GM18505 (cell line): Measurements from ENCODE around the gene ZNF584.
"Not testable (repeated sequence)": the region's sequence is repeated elsewhere in the genome, so short reads cannot be mapped to it uniquely, and the experiment has no call there.

Experiments used
- ATAC-seq: cut with Tn5 transposase; IDR thresholded peaks from one replicate; pipeline ENCODE4 v1.9.1; 2021; ENCODE audit not compliant: unreplicated experiment
- POLR2A ChIP-seq: IDR thresholded peaks from 4 replicates; pipeline ENCODE4 v1.6.1; 2011; ENCODE audit warnings: borderline replicate concordance; ENCODE audit not compliant: insufficient read depth, insufficient read length; ENCODE audit errors: extremely low read depth

ZNF584 gene

DNA sequence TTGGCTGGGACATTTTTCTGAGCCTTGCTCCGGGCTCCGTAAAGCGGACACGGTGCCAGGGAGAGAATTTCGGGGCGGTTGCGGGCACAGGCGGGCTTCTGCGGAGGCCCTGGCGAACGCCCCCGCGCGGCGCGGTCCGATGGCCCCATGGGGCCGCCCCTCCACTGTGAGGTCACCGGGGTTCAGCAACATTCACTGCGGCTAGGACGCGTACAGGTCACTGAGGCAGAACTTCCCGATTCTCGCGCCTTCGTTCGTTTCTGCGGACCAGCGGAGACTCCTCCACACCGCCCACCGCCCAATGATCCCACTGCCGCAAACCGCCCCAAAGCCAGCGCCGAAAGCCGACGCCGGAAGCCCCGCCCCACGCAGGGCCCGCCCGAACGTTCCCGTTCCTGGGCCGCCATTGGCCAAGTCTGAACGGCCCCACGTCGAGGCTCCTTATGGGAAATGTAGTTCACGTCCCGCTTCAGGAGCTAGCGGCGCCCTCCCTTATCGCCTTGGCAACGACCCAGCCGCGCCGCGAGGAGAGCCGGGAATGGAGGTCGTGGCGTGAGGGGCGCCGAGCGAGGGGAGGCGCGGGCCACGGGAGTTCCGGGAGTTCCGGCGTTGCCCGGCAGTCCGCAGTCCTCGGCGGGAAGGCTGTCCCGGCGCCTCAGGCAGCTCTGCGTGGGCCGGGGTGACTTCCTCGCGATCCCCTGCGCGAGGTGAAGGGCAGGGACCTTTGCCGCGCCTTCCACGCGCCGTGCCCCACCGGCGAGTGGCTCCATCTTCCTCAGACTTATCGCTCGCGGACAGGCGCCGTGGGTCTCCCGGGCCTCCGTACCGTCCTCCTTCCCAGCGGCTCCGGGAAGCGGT, at the start of gene ZNF584:
ZNF584 (plus strand) TSS at position 498 of the 858 bp plus-strand sequence. CDS start 499 bp downstream, outside the sequence.
- peak; percentile 87 for ATAC-seq
- TF ChIP-seq POLR2A, result peak; percentile 89

DNA sequence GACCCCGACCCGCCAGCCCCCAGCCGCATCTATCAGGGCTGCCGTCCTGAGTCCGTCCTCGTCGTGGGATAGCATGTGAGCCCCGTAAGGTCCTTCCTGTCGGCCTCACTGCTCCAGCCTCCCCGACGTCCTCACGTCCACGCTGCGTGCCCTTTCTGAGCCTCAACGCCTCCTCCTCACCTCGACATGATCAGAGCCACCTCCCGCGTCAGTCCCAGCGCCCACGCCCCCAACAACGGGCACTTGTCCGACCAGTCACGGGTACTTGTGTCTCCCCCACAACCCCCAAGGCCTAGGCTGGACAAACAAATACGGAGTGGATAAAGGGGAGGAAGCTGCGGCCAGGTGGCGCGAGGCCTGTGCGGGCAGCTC, 46.6 kb upstream of the ZNF584 start:
- no peak for TF ChIP-seq POLR2A
- ATAC-seq, result peak; percentile 3

DNA sequence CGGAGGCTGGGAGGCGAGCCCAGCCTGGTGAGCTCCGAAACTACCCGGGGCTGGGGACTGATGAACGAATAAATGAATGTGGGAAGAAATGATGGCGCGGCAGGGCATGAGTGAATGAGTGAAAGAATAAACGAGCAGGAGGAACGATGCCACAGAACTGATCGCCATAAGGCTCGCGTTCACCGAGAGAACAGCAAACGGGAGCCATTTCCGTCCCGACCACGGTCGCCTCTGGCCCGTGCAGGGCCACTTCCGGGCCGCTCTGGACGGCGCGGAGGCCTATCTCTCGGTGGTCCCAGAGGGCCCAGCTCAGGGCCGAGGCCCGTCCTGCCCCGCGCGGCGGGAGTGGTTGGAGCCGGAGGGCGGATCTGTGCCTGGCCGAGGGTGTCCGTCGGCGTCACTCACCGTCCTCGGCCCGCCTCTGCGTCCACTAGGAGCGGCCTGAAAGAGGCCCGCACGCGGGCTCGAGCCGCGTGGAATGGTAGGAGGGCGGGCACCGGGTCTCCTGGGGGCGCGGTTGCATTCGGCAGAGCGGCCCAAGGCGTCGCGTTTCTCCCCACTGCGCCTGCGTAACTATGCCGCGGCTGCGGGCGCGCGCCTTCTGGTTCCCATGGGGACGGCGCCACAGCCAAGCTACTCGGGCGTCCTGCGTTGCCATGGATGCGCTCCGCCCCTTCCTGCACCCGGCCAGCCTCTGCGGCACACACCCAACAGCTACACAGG, 46.0 kb upstream of the ZNF584 start, which contains the start of gene ZNF497:
ZNF497 (minus strand) TSS at position 480 of the 723 bp plus-strand sequence. CDS start 5,116 bp downstream, outside the sequence.
- peak; percentile 86 for ATAC-seq
- TF ChIP-seq POLR2A, result peak; percentile 87

DNA sequence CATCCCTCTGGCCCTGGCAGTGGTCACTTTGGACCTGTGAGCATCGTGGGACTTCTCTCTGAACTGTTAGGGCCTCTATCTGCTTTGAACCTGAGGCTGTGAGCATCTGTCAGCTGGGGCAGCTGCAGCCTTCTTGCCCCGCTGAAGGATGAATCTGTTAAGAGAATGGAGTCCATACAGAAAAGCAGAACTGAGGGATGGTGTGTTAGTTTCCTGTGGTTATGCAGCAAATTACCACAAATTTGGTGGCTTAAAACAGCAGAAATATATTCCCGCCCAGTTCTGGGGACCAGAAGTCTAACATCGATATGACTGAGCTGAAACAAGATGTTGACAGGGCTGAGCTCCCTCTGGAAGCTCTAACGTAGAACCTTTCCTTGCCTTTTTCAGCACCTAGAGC, 44.3 kb upstream of the ZNF584 start:
- ATAC-seq, result no peak
- no peak for TF ChIP-seq POLR2A

DNA sequence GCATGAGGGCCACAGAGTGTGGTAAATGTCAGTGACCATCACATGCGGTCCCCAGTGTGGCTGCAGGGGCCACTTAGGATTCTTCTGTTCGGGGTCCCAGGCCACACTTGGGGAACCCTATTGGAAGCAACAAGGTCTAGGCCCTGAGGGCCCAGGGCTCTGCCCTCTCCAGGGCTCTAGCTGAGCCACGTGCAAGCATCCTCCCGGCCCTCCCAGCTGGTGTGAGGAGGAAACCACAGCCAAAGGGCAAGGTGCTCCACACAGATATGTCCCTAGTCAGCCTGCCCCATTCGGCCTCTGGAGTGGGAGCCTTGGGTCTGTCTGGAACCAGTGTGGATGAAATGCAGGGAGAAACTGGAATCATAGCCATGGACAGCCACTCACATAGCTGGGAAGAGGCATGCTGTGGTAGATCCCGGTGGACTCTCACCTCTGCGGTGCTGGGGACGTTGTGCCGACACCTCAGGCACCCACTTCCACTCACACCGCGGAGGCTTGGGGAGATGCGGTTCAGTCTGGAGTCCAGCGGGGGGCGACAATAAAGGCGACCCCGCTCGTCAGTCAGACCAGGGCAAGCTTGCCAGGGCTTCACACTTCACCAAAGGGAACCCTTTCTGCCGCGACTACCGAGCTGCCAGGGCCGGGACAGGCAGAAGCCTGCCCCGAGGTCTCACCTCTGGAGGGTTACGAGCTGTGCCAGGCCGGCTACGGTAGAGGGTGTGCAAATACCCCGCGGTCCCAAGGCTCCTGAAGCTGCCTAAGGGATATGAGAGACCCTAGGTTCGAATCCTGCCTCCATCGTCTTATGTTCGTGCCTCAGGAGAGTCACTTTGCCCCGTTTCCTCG, 41.6 kb upstream of the ZNF584 start:
- TF ChIP-seq POLR2A, result no peak
- ATAC-seq, result no peak

DNA sequence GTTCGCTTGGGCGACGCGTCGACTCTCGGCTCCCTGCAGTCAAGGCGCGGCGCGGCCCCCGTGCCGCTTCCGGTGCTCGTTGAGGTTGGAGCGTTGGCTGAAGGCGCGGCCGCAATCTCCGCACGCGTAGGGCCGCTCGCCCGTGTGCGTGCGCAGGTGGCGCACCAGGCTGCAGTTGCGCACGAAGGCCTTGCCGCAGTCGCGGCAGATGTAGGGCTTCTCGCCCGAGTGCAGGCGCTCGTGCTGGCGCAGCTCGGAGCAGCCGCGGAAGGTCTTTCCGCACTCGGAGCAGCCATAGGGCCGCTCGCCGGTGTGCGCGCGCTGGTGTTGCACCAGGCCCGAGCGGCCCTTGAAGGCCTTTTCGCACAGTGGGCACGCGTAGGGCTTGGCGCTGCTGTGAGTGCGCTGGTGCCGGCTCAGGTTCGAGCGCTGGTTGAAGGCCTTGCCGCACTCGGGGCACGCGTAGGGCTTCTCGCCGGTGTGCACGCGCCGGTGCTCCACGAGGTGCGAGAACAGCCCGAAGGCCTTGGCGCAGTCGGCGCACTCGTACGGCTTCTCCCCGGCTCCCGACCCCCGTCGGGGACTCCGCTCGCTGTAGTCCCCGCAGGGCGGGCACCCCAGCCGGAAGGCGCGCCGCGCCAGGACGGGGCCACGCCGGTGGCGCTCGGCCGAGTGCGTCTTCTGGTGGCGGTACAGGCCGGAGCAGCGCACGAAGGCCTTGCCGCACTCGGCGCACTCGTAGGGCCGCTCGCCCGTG, 40.6 kb upstream of the ZNF584 start:
- TF ChIP-seq POLR2A, result no peak
- ATAC-seq, result no peak

DNA sequence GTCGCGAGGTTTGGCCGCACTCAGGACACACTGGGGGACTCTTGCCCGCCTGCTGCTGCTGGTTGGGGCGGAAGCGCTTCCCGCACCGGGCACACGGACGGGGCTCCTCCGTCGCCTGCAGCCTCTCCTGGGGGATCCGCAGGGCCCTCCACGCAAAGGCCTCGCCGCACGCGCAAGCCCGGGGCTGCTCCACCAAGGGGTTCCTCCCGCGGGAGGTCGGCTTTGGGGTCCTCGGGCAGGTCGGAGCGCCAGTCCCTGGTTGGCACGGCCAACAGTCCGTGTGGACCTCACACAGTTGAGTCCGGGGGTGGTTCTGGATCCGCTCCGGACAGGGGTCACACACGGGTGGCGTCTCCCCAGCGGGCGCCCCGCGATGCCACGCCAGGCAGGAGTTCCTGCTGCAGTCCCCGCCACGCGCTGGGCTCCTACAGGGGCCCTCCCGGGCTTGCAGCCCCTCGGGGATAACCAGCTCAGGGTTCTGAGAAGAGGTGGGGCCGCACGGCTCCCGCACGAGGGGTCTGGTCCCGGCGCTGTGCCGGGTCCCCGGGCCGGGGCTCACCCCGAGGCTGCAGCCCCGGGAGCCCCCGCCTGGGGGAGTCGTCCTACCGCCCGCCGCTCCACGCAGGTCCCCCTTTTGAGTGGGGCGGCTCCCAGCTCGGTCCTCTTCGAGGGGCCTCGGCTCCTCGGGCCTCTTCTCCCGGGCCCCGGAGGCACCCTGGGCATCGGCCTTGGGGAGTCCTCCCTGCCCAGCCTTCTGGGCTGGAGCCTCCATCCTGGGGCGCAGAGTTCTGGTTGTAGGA, 39.7 kb upstream of the ZNF584 start:
- no peak for TF ChIP-seq POLR2A
- no peak for ATAC-seq

DNA sequence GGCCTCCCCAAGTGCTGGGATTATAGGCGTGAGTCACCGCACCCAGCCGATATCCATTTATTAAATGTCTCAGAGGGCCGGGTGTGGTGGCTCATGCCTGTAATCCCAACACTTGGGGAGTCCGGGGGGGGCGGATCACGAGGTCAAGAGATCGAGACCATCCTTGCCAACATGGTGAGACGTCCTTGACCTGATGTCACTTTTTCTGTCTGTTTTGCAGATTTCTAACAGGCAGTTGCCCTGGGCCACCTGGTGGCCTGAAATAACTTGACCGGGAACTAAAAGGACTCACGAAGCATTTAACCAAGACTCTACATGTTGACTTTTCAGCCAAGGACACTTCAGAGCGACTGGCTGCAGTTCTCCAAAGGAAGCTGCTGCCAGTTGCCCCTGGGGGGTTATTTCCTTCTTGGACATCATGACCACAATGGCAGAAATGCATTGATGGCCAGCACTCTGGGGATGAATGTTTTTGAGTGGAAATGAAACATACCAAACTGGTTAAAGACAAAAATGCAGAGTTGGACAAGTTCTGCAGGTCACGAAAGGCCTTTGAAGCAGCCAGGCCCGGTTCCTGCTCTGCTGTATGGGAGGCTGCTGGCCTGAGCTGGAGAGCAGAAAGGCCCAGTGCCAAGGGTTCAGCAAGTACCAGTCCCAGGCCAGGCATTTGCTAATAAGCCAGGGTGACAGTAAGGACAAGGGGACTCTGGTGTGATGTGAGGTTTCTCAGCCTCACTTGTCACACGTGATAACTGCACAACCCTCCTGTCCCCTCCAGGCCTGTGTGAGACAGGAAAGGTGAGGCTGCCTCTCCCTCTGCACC, 35.9 kb upstream of the ZNF584 start:
- ATAC-seq, result no peak

DNA sequence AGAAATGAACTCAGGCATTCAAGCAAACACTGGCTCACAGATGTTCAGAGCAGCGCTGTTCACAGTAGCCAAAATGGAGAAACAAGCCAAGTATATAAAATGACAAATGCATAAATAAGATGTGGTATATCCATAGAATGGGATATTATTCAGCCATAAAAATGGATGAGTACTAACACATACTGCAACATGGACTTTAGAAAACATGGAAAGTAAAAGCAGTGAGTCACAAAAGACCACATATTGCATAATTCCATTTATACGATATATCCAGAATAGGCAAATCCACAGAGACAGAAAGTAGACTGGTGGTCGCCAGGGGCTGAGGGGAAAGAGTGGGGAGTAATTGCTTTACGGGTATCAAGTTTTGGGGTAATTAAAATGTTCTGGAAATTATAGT, 34.2 kb upstream of the ZNF584 start:
- no peak for ATAC-seq
- TF ChIP-seq POLR2A, result no peak

More for the DNA sequence above, 35.9 kb upstream of the ZNF584 start:
- no peak for TF ChIP-seq POLR2A

DNA sequence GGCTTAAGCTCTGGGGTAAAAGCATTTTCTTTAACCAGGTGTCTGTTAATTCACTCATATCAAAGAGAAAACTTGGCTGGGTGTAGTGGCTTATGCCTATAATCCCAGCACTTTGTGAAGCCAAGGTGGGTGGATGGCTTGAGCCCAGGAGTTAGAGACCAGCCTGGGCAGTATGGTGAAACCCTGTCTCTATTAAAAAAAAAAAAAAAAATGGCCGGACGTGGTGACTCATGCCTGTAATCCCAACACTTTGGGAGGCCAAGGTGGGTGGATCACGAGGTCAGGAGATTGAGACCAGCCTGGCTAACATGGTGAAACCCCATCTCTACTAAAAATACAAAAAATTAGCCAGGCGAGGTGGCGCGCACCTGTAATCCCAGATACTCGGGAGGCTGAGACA, 31.7 kb upstream of the ZNF584 start:
- ATAC-seq, result not testable (repeated sequence)

DNA sequence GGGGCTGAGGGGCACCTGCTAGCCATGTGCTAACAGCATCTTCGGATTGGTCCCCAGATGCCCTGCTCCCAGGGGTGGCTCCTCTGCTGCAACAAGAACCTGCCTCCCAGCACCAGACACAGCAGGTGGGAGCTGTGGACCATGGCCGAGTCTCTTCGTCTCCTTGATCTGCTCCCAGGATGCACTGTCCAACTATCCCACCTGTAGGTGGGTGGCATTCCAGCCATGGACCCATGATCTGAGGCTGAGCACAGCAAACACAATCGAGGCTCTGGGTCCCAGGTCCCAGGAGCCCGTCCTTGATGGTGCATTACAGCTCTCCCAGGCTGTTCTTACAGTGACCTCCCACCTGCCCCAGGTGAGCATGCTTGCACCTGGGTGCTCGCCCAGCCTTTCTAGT, 29.2 kb upstream of the ZNF584 start:
- no peak for ATAC-seq
- TF ChIP-seq POLR2A, result no peak

DNA sequence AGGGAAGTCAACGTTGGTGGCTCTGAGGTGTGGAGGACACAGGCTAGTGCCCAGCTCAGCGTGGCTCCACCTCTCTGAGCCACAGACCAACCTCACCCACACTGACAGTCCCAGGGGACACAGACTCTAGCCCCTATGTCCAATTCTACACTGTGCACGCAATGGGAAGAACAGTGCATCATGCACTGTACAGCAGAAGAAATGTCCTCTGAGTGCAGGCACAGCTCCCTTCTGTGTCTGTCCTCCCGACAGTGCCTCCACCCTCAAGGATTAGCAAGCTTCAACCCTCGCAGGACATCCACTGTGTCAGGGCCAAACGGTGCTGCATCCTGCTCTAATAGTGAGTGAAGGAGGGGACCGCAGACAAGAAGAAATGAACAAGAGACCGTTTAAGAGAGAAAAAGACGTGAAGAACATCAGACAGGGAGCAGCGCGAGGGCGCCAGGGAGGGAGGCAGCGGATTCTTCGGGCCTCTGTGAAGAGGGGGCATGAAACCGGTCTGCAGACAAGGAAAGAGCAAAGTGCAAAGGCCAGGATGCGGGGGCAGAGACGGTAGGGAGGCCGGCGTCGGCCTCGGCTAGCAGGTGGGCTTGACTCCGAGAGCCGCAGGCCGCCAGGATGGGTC, 28.3 kb upstream of the ZNF584 start:
- TF ChIP-seq POLR2A, result no peak
- no peak for ATAC-seq
